Stimulated activated CD4-positive, alpha-beta T cell treated with anti-CD3 and anti-CD28 coated beads, Interleukin-12 subunit alpha, Interleukin-12 subunit beta, amount 100 ng/mL, for 48 hours (primary cell): Measurements from ENCODE around the gene DOC2A.

Experiments
- DNase-seq, 3 donors: peaks; one replicate each; pipeline ENCODE4 v3.0.0-alpha.2; 2020; ENCODE audit warnings: low read depth in 2 of 3, low spot score in 1 of 3

Gene DOC2A

GRCh38 chr16:29990034-29990433 lies 20.8 kb downstream of the DOC2A start:
- no peak for DNase-seq

GRCh38 chr16:29989111-29989858 lies 21.5 kb downstream of the DOC2A start:
- DNase-seq, result no peak

GRCh38 chr16:29988346-29989075 lies 22.3 kb downstream of the DOC2A start:
- DNase-seq, result no peak

GRCh38 chr16:29987371-29988085 lies 23.3 kb downstream of the DOC2A start:
- DNase-seq, result no peak

GRCh38 chr16:29986931-29987330 lies 23.9 kb downstream of the DOC2A start:
- DNase-seq, result no peak

- no peak for DNase-seq
These were observed 24.6 kb downstream of the DOC2A start for GRCh38 chr16:29986231-29986630.

- no peak for DNase-seq
These were observed 25.5 kb downstream of the DOC2A start for GRCh38 chr16:29985271-29985811.

GRCh38 chr16:29984764-29985147 lies 26.1 kb downstream of the DOC2A start:
- no peak for DNase-seq

GRCh38 chr16:29984137-29984763 lies 26.6 kb downstream of the DOC2A start:
- no peak for DNase-seq

- DNase-seq, result no peak
These were observed 27.2 kb downstream of the DOC2A start for GRCh38 chr16:29983420-29984136.

- no peak for DNase-seq
These were observed 28.0 kb downstream of the DOC2A start for GRCh38 chr16:29982560-29983419.

- DNase-seq, result no peak
These were observed 32.1 kb downstream of the DOC2A start for GRCh38 chr16:29978564-29979270.

GRCh38 chr16:29978081-29978480 lies 32.7 kb downstream of the DOC2A start:
- no peak for DNase-seq

GRCh38 chr16:29977063-29977825 lies 33.6 kb downstream of the DOC2A start:
- no peak for DNase-seq

- DNase-seq, result no peak
These were observed 34.9 kb downstream of the DOC2A start for GRCh38 chr16:29975811-29976511.

- DNase-seq, result no peak
These were observed 35.7 kb downstream of the DOC2A start for GRCh38 chr16:29975134-29975538.

- no peak for DNase-seq
These were observed 36.3 kb downstream of the DOC2A start for GRCh38 chr16:29974291-29975133.
